ENCODE data around the gene AEBP2.
A peak's percentile ranks its signal among the peaks of the same experiment; 100 is the strongest.
"Not testable (repeated sequence)": the region's sequence is repeated elsewhere in the genome, so short reads cannot be mapped to it uniquely, and the experiment has no call there.

The AEBP2 gene

GRCh38 chr12:19456176-19456575 lies 16.9 kb downstream of the AEBP2 start:
- DNase-seq = no peak

DNA sequence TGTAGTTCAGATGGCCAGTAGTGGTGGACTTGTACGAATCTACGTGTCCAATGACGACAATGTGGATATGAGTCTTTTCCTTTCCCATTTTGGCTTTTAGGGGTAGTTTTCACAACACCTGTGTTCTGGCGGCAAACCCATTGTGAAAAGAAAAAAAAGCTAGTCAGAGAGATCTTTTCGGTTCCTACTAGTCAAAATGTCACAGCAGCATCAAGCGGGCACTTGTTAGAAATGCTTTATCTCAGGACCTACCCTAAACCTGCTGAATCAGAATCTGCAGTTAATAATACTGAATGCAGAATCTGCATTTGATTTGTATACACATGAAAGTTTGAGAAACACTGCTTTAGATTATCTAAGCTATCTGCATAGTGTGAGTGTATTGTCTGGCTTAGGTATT lies 18.3 kb downstream of the AEBP2 start:
- DNase-seq = no peak

- no peak for DNase-seq
Observed at GRCh38 chr12:19458733-19459132, 19.4 kb downstream of the AEBP2 start.

- DNase-seq = no peak
Observed at GRCh38 chr12:19461999-19462398, 22.7 kb downstream of the AEBP2 start.

GRCh38 chr12:19462406-19462805 lies 23.1 kb downstream of the AEBP2 start:
- DNase-seq = no peak

GRCh38 chr12:19464192-19464580 lies 24.9 kb downstream of the AEBP2 start:
- no peak for DNase-seq

DNA sequence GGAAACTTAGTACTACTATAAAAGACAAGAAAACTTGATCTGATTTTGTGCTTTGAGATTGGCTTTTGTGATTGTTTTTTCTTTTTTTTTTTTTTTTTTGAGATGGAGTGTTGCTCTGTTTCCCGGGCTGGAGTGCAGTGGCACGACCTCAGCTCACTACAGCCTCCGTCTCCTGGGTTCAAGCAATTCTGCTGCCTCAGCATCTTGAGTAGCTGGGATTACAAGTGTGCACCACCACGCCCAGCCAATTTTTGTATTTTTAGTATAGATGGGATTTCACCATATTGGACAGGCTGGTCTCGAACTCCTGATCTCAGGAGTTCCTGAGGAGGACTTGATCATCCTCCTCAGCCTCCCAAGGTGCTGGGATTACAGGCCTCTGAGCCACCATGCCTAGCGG lies 26.4 kb downstream of the AEBP2 start:
- no peak for DNase-seq

DNA sequence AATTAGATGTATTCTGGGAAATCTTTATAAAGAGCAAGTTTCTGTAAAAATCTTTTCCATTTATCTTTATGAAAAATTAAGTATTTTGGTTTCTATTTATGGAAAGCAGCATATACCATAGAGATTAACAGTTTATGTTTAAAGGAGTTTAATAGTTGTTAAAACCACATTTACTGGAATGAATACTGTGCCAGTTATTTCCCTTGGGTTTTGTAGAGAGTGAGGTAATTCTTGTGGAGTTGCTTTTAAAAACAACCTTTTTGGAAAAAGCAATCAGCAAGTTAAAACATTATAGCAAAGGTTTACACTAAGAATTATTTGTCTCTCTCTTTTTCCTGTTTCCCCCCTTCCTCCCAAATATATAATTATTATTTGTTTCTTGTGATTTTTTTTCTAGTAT lies 34.9 kb downstream of the AEBP2 start:
- DNase-seq = no peak

GRCh38 chr12:19475884-19476505 lies 36.7 kb downstream of the AEBP2 start:
- not testable (repeated sequence) for DNase-seq

- DNase-seq = no peak
Observed at GRCh38 chr12:19477071-19477470, 37.8 kb downstream of the AEBP2 start.

DNA sequence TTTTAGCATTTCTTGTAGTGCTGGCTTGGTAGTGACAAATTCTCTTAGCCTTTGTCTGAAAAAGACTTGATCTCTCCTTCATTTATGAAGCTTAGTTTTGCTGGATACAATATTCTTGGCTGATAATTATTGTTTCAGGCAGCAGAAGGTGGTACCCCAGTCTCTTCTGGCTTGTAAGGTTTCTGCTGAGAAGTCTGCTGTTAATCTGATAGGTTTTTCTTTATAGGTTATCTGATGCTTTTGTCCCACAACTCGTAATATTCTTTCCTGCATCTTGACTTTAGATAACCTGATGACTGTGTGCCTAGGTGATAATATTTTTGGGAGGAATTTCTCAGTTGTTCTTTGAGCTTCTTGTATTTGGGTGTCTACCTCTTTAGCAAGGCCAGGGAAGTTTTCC lies 41.2 kb downstream of the AEBP2 start:
- no peak for DNase-seq

- no peak for DNase-seq
Observed at GRCh38 chr12:19482036-19482435, 42.7 kb downstream of the AEBP2 start.

GRCh38 chr12:19482551-19483109 lies 43.3 kb downstream of the AEBP2 start:
- peak; percentile 14 for DNase-seq

DNA sequence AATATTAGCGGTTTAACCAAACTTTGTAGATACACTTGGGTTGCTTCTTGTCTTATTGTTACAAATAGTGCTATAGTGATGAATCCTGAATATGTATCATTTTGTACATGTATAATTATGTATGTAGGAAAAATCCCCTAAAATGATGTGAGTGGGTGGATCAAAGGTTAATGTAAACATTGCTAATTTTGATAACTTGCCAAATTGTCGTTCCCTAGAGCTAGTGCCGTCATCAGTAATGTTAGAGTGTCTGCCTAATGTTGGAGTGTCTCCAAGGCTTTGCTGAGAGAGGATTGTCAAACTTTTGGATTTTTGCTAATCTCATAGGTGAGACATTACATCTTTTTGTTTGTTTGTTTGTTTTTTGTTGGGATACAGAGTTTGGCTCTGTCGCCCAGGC lies 44.4 kb downstream of the AEBP2 start:
- no peak for DNase-seq

DNA sequence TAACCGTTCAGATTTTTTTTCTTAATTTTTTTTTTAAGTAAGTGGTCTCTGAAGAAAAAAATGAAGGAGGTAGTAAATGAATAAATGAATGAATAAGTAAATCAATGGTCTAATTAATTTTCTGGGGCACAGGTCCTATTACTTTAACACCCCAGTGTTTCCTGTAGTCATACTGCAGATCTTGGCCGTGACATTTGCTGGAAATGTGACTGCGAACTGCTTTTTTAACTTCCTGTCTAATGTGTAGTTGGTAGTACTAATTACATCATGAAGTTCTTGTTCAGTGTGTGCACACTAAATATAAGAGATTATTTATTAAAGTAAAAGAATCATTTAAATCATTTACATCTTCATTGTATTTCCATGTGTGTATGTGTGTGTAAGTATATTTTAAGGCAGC lies 45.4 kb downstream of the AEBP2 start:
- no peak for DNase-seq

- DNase-seq = no peak
Observed at GRCh38 chr12:19485240-19485639, 45.9 kb downstream of the AEBP2 start.

- no peak for DNase-seq
Observed at GRCh38 chr12:19489168-19489567, 49.9 kb downstream of the AEBP2 start.

- DNase-seq = no peak
Observed at GRCh38 chr12:19490908-19491307, 51.6 kb downstream of the AEBP2 start.

GRCh38 chr12:19491863-19492262 lies 52.6 kb downstream of the AEBP2 start:
- no peak for DNase-seq

GRCh38 chr12:19496219-19496878 lies 57.1 kb downstream of the AEBP2 start:
- DNase-seq = no peak

DNA sequence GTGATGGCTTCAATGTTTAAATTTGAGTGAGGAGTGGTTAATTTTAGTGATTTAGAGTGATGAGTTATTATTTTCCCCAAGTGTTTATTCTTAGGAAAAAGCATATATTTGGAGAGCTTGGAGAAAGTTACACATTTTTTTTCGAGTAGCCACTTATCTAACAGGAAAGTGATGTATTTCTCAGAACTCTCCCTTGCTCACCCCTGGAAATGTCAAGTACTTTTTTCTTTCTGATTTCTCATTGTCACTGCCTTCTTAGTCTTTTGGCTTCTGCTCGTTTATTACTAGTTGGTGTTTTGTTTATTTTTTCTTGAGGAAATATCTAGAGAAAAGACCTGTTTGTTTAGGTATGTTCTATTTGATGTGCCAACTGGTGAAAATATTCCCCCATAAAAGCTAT lies 58.8 kb downstream of the AEBP2 start:
- no peak for DNase-seq

DNA sequence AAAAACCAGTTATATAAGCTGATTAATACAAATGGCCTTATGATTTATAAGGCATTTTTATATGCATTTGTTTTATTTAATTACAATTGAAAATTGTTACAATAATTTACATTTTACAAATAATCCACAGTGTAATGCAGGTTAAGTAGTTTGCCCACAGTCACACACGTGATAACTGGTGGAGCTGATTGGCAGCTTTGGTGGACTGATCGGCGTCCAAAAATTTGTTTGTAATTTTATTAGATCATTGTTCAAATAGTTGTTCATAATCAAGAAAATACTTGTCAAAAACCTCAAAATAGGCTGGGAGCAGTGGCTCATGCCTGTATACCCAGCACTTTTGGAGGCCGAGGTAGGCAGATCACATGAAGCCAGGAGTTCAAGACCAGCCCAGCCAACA lies 59.7 kb downstream of the AEBP2 start:
- no peak for DNase-seq

- DNase-seq = no peak
Observed at GRCh38 chr12:19506497-19506896, 67.2 kb downstream of the AEBP2 start.

GRCh38 chr12:19507823-19508222 lies 68.5 kb downstream of the AEBP2 start:
- DNase-seq = no peak

DNA sequence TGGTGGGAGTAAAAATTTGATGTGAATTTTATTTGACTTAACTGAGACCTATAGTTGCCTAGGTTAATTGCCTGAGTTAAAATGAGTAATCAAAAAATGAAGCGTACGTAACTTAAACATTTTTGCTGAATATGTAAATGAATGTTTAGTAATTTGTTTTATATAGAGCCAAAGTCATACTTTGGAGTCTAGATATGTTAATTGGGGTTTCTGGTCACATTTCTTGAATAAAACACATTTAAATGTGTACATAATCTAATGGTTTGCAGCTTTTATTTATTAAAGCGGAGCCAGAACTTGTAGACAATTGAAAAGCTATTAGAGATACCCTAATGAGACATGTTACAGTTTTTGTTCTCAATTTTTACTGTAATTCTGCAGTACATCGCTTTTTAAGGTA lies 71.2 kb downstream of the AEBP2 start:
- no peak for DNase-seq

Data from activated naive CD4-positive, alpha-beta T cell treated with anti-CD3 and anti-CD28 coated beads, Interleukin-2, amount 50 U/mL, for 16 hours (primary cell).